ENCODE results near the gene ZNF384. TPM values are rescaled to one million over a fixed set of nuclear protein-coding genes. Genes with fewer than 3 reads are reported as not detected.
"Not testable (repeated sequence)": the region's sequence is repeated elsewhere in the genome, so short reads cannot be mapped to it uniquely, and the experiment has no call there.

ZNF384 gene
- 26.0 TPM for total RNA-seq
- long read RNA-seq, partial matches to known transcripts, result 3 of 11 reads
- long read RNA-seq, other reads (novel, unspliced or antisense), result 7 of 11 reads

- intact Hi-C loops (cut with DNase I), result loop anchor here (1.0 to 2.0 kb wide), 4 partner anchors 26 to 74 kb away; partner anchors contain the start of genes COPS7A, ING4 and MLF2
- DNase-seq (ENCODE audit: missing footprints) (peak; percentile 97), ATAC-seq (peak; percentile 94)
Measured at GRCh38 chr12:6688999-6689882, at the start of gene ZNF384. TSS of gene ZNF384 (minus strand) at chr12:6689375. CDS start at chr12:6679520, 9,855 bp downstream.

GRCh38 chr12:6736754-6737153, 47.6 kb upstream of the ZNF384 start:
- no peak for DNase-seq (ENCODE audit: missing footprints)
- intact Hi-C loops (cut with DNase I), result no loop called here
- no peak for ATAC-seq

- ATAC-seq (peak; percentile 80), DNase-seq (ENCODE audit: missing footprints) (peak; percentile 82)
- intact Hi-C loops (cut with DNase I), result loop anchor here (2.0 kb wide), 3 partner anchors 17 to 89 kb away; partner anchors contain the start of gene MLF2
Measured at GRCh38 chr12:6735448-6736191, 46.4 kb upstream of the ZNF384 start.

- intact Hi-C loops (cut with DNase I), result loop anchor here (2.0 kb wide), 3 partner anchors 18 to 90 kb away; partner anchors contain the start of gene MLF2
- no peak for ATAC-seq
- no peak for DNase-seq (ENCODE audit: missing footprints)
Measured at GRCh38 chr12:6734506-6735387, 45.6 kb upstream of the ZNF384 start.

- no peak for DNase-seq (ENCODE audit: missing footprints)
- intact Hi-C loops (cut with DNase I), result no loop called here
- no peak for ATAC-seq
Measured at GRCh38 chr12:6730169-6730568, 41.0 kb upstream of the ZNF384 start.

- intact Hi-C loops (cut with DNase I), result loop anchor here (10.0 kb wide), 1 partner anchor 64 kb away; the partner anchor contains the start of gene ING4
- no peak for DNase-seq (ENCODE audit: missing footprints)
- no peak for ATAC-seq
Measured at GRCh38 chr12:6729186-6729585, 40.0 kb upstream of the ZNF384 start.

GRCh38 chr12:6725350-6725749, 36.2 kb upstream of the ZNF384 start:
- intact Hi-C loops (cut with DNase I), result loop anchor here (2.0 to 10.0 kb wide), 2 partner anchors 37 to 61 kb away; partner anchors contain the start of genes ING4 and ZNF384
- DNase-seq (ENCODE audit: missing footprints) (no peak), ATAC-seq (no peak)

- peak; percentile 8 for ATAC-seq
Measured at GRCh38 chr12:6724409-6724797, 35.2 kb upstream of the ZNF384 start.

GRCh38 chr12:6723607-6724408, 34.6 kb upstream of the ZNF384 start, which contains the start of gene COPS7A:
TSS of gene COPS7A (plus strand) at chr12:6724046. CDS start at chr12:6724657, 611 bp downstream.
- DNase-seq (ENCODE audit: missing footprints) (peak; percentile 99), ATAC-seq (peak; percentile 99)
- intact Hi-C loops (cut with DNase I), result loop anchor here (2.0 to 10.0 kb wide), 2 partner anchors 35 to 59 kb away; partner anchors contain the start of genes ING4 and ZNF384

More at GRCh38 chr12:6724409-6724797, 35.2 kb upstream of the ZNF384 start:
- DNase-seq (ENCODE audit: missing footprints), result no peak
- intact Hi-C loops (cut with DNase I), result loop anchor here (2.0 to 10.0 kb wide), 2 partner anchors 36 to 60 kb away; partner anchors contain the start of genes ING4 and ZNF384

GRCh38 chr12:6722863-6723262, 33.7 kb upstream of the ZNF384 start:
- intact Hi-C loops (cut with DNase I), result loop anchor here (10.0 kb wide), 1 partner anchor 58 kb away; the partner anchor contains the start of gene ING4
- DNase-seq (ENCODE audit: missing footprints) (no peak), ATAC-seq (no peak)

- no peak for ATAC-seq
- DNase-seq (ENCODE audit: missing footprints), result no peak
- intact Hi-C loops (cut with DNase I), result no loop called here
Measured at GRCh38 chr12:6716874-6717437, 27.8 kb upstream of the ZNF384 start.

- ATAC-seq; DNase-seq (ENCODE audit: missing footprints); intact Hi-C loops (cut with DNase I): not testable (repeated sequence)
Measured at GRCh38 chr12:6716031-6716873, 27.1 kb upstream of the ZNF384 start.

GRCh38 chr12:6708960-6709394, 19.8 kb upstream of the ZNF384 start:
- DNase-seq (ENCODE audit: missing footprints) (no peak), ATAC-seq (no peak)
- intact Hi-C loops (cut with DNase I), result no loop called here

GRCh38 chr12:6708351-6708750, 19.2 kb upstream of the ZNF384 start:
- DNase-seq (ENCODE audit: missing footprints); ATAC-seq; intact Hi-C loops (cut with DNase I): not testable (repeated sequence)

- DNase-seq (ENCODE audit: missing footprints) (no peak), ATAC-seq (no peak)
- intact Hi-C loops (cut with DNase I), result no loop called here
Measured at GRCh38 chr12:6703631-6704030, 14.5 kb upstream of the ZNF384 start.
